NCI-H1092 treated with DMSO at 0.1 percent for 48 hours (cell line): Measurements from ENCODE around the gene MRPL3.
"Not testable (repeated sequence)": the region's sequence is repeated elsewhere in the genome, so short reads cannot be mapped to it uniquely, and the experiment has no call there.

ENCODE experiments used
- DNase-seq: peaks from one replicate; lab custom pipeline; 2025; lab: John Stamatoyannopoulos, UW

The MRPL3 gene

GRCh38 chr3:131494706-131495105 lies 8.1 kb downstream of the MRPL3 start:
- DNase-seq, result no peak

GRCh38 chr3:131491775-131492174 lies 11.0 kb downstream of the MRPL3 start:
- DNase-seq, result no peak

- no peak for DNase-seq
Measured at GRCh38 chr3:131491084-131491483, 11.7 kb downstream of the MRPL3 start.

GRCh38 chr3:131486545-131486944 lies 16.2 kb downstream of the MRPL3 start:
- DNase-seq, result not testable (repeated sequence)

GRCh38 chr3:131485119-131485518 lies 17.7 kb downstream of the MRPL3 start:
- no peak for DNase-seq

DNA sequence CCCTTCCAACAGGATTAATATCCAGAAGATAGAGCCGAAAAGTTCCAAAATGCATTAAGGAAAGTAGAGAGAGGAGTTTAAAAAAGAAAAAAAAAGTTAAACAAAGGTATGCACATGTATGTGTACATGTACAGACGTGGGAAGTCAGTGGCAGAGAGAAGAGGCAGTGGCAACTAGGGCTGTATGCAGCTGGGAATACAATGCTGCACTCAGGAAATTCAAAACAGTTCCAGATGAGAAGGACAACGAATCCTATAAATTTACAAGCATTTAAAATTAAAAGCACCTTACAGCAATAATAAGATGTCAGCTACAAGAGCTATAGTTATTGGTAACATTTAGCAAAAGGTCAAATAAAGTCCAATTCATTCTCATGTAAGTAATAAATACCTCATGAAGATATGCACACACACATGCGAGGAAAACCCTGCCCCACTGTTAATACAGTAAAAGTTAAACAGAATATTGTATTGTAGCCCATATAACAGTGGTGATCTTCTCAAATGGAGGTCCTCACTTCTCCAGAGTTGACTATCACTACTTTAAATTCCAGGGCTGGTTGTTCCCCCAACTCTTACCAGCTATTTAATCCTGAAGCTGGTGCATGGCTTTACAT lies 18.2 kb downstream of the MRPL3 start:
- DNase-seq, result no peak

DNA sequence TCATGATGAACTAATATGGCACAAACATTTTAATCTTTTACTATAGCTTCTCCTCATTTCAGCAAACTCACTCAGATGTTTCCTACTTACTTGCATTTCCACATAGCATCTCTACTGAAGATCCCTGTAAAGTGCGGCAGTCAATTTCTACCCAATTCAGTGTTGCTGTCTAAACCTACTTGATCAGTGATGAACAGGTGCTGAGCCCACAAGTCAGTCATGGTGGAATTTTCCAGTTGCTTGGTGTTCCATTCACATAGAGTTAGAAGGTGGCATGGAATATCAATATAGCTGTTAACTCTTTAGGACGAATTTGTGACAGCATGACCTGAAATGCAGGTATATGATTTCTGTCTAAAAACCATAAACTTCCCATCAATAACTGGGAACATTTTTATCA lies 22.7 kb downstream of the MRPL3 start:
- no peak for DNase-seq

GRCh38 chr3:131477813-131478212 lies 25.0 kb downstream of the MRPL3 start:
- no peak for DNase-seq

- no peak for DNase-seq
Measured at GRCh38 chr3:131474115-131474514, 28.7 kb downstream of the MRPL3 start.

DNA sequence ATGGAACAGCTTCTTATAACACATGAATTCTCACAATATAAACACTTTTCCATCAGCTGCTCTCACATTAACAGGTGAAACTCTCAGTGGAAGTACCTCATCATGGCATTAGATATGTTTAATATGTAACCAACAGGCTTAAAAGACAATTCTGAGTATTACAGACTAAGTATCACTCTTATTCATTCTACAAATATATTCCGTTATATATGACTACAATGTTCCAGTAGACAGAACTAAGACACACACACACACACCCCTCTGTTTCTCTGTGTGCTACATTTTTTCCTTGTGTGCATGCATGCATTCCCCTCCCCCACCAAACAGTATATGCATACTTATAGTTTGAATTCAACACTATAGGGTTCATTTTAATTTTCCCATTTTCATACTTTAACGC lies 32.4 kb downstream of the MRPL3 start:
- DNase-seq, result no peak

DNA sequence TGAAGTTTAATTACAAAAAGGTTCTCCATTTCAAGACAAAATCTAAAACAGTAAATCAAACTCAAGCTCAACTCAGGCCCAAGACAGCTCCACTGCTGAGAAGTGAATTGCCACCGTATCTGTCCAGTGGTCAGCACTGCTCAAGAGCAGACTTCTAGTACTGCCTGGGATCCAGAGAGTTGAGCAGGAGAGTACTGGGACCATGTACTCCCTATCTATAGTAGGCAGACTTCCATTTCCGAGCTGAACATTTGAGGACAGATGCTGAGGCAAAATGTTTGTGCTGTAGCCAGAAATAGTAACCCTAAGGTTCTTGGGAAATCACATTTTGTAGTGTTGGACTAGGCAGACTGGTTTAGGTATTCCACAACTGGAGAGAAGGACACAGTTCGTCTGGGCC lies 44.1 kb downstream of the MRPL3 start:
- DNase-seq, result no peak

- DNase-seq, result no peak
Measured at GRCh38 chr3:131457220-131457619, 45.6 kb downstream of the MRPL3 start.

DNA sequence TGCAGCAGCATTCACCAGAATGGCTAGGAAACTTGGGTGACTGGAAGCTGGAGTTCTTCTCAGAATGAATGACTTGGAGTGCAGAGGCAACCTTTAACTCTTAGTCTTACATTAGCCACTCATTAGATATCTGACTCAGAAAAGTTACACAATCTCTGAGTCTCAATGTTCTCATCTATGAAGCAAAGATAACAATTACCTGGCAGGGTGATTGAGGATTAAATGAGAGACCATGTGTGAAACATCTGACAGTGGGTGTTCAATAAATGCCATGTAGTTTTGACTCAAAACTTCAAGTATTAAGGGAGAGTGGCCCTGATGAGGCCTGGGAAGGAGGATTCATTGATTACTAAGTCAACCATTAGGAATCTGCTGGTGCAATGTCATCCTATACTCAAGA lies 48.3 kb downstream of the MRPL3 start:
- DNase-seq, result no peak

- no peak for DNase-seq
Measured at GRCh38 chr3:131453533-131453932, 49.2 kb downstream of the MRPL3 start.

DNA sequence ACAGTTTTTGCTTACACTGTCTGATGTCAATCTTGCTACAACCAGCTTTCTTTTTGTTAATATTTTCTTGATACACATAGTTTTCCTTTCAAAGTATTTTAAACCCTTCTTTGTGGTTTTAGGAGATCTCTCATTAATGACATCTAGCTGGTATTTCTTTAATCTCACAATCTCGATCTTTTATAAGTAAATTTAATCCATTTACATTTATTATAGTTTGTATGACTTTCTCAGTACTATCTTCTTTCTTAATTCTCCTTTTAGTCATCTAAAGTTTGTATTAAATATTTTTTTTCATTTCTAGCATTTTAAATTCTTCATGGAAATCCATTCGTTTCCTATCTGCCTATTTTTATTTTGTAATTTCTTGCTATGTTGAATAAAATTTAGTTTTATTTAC lies 55.4 kb downstream of the MRPL3 start:
- no peak for DNase-seq

DNA sequence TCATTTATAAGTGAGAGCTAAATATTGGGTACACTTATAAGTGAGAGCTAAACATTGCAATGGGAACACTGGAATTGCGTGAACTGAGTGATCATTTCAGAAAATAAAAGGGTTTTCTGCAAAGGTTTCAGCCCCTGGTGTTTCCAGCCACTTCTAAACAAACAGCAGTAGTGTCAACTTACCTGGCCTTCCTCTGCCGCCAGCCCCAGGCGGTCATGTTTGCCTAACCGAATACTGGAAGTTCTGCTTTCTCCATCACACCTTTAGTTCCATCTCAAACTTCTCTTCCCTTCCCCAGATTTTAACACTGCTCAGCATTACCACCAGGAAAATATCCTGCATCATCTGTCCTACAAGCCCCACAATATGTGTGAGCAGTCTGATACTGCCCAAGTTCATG lies 58.6 kb downstream of the MRPL3 start:
- DNase-seq, result no peak

- no peak for DNase-seq
Measured at GRCh38 chr3:131439084-131439483, 63.7 kb downstream of the MRPL3 start.

DNA sequence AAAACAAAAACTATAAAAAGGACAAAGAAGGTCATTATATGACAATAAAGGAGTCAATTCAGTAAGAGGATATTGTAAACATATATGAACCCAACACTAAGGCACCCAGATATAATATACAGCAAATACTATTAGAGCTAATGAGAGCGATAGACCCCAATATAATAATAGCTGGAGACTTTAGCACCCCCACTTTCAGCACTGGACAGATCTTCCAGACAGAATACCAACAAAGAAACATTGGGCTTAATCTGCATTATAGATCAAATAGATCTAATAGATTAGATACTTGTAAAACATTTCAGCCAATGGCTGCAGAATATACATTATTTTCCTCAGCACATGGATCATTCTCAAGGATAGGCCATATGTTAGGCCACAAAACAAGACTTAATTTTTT lies 67.8 kb downstream of the MRPL3 start:
- DNase-seq, result no peak

GRCh38 chr3:131432441-131432840 lies 70.3 kb downstream of the MRPL3 start:
- no peak for DNase-seq

DNA sequence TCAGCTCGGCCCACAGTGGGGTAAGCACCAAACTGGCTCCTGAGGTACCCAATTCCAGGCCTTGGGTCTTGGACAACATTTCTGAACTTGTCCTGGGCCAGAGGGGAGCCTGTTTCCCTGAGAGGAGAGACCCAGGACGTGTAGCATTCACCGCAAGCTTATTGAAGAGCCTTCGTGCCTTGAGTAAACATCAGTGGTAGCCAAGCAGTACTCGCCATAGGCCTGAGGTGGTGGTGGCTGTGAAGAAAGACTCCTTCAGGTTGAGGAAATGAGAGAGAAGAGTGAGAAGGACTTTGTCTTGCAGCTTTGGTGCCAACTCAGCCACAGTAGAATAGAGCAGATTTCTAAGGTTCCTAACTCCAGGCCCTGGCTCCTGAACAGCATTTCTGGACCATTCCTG lies 71.0 kb downstream of the MRPL3 start:
- no peak for DNase-seq

DNA sequence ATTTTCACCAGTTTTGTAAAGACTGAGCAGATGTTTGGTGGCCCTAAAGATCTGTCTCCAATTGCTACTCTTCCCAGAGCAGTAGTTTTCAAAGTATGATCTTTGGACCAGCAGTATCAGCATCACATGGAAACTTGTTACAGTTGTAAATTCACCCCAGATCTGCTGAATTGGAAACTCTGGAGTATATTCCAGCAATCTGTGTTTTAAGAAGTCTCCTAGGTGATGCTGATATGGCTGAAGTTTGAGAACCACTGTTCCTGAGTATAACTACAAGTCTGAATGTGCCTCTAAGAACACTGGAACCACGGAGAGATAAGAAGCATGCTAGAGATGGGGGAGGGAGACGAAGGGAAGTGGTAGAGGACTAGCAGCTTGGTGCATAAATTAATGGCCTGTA lies 75.5 kb downstream of the MRPL3 start:
- DNase-seq, result no peak

DNA sequence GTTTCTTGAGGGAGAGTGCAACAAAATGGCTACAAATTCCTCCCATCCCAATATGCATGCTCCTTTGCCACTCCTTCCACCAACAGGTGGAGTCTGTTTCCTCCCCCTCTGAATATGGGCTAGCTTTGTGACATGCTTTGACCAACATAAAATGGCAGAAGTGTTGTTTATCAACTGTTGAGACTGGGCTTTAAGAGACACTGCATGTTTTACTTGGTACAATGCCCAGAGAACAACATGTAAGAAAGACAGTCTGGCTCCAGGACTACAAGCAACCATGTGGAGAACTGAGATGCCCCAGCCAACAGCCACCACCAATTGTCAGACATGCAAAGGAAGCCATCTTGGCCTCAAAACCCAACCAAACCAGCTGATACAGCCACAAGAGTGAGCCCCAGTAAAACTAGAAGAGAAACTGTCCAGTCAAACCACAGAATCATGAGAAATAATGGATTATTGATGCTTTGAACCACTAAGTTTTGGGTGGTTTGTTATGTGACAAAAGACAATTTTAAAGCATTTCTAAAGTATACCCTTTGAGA lies 80.7 kb downstream of the MRPL3 start:
- DNase-seq, result no peak

DNA sequence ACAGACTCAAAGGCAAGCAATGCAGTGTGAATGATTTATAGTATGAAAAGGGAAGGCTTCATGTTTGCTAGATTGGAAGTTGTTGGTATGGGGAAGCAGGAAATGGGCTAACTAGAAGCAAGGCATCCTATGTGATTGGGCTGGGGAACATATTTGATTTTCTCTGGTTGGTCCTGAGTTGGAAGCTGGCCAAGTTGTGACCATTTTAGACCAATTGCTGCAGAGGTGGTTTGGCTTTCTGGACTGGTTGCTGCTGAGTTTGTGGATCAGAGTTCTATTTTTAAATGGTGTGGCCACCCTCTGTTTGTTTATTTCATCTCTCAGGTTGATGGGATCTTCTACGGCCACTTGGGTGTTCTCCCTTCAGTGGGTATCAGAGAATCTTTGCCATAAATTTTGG lies 81.5 kb downstream of the MRPL3 start:
- no peak for DNase-seq

GRCh38 chr3:131417751-131418150 lies 85.0 kb downstream of the MRPL3 start:
- DNase-seq, result no peak
